22Rv1 (cell line): ENCODE measurements around the gene PCDHGA7.

Source experiments
- H3K27ac ChIP-seq: fragments of 450-650 bp; 2 replicates; pipeline ENCODE4 v1.5.1; 2017
- ZFX ChIP-seq: fragments of 450-650 bp; IDR thresholded peaks from 2 replicates; pipeline ENCODE4 v1.6.1; 2017; ENCODE audit warnings: antibody characterized with exemption, borderline replicate concordance
- TF ChIP-seq, protein P1 (sequence below): fragments of 450-650 bp; IDR thresholded peaks from 2 replicates; pipeline ENCODE4 v1.5.1; 2017; ENCODE audit warnings: mild to moderate bottlenecking

PCDHGA7 gene

GRCh38 chr5:141349917-141350619 is 32.5 kb upstream of the PCDHGA7 start, which contains the start of gene PCDHGB1:
TSS of gene PCDHGB1 (plus strand) at chr5:141350099. CDS start at chr5:141350261, 162 bp downstream.
- H3K27ac ChIP-seq: 0 out of 2 replicates have a peak within 1 kb of the TSS, but pooled peaks have one; percentile 37

GRCh38 chr5:141351591-141351990 is 31.0 kb upstream of the PCDHGA7 start:
- no peak overlapping the region for H3K27ac ChIP-seq
- no peak for TF ChIP-seq ZFX
- TF ChIP-seq, protein P1, sequence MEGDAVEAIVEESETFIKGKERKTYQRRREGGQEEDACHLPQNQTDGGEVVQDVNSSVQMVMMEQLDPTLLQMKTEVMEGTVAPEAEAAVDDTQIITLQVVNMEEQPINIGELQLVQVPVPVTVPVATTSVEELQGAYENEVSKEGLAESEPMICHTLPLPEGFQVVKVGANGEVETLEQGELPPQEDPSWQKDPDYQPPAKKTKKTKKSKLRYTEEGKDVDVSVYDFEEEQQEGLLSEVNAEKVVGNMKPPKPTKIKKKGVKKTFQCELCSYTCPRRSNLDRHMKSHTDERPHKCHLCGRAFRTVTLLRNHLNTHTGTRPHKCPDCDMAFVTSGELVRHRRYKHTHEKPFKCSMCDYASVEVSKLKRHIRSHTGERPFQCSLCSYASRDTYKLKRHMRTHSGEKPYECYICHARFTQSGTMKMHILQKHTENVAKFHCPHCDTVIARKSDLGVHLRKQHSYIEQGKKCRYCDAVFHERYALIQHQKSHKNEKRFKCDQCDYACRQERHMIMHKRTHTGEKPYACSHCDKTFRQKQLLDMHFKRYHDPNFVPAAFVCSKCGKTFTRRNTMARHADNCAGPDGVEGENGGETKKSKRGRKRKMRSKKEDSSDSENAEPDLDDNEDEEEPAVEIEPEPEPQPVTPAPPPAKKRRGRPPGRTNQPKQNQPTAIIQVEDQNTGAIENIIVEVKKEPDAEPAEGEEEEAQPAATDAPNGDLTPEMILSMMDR: no peak

More at GRCh38 chr5:141349917-141350619, 32.5 kb upstream of the PCDHGA7 start, which contains the start of gene PCDHGB1:
- TF ChIP-seq ZFX: no peak
- TF ChIP-seq, protein P1: peak; percentile 88

DNA sequence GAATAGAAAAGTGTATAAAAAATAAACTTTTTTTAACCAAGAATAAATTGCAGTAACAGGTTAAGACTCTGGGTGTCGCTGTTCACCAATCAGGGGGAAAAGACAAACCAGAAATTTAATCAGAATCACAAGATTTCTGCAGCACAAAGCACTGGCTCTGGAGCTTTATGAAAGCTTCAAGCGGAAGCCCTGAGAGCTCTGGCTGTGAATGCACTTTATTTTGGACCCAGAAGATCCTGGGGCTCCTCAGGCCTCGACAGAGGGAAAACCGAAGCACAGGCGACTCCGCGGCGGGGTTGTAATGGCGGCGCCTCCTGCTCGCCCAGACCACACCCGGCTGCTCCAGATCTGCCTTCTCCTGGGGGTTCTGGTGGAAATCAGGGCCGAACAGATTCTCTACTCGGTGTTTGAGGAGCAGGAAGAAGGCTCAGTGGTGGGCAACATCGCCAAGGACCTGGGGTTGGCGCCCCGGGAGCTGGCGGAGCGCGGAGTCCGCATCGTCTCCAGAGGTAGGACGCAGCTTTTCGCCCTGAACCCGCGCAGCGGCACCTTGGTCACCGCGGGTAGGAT is 27.6 kb upstream of the PCDHGA7 start, which contains the start of gene PCDHGA4:
Gene PCDHGA4, plus strand, starts transcription at position 122 of the 570 bp plus-strand sequence. Its CDS starts 87 bp downstream, at position 209.
- no peak within 1 kb of the TSS for H3K27ac ChIP-seq
- TF ChIP-seq ZFX: no peak
- TF ChIP-seq, protein P1: peak; percentile 45

DNA sequence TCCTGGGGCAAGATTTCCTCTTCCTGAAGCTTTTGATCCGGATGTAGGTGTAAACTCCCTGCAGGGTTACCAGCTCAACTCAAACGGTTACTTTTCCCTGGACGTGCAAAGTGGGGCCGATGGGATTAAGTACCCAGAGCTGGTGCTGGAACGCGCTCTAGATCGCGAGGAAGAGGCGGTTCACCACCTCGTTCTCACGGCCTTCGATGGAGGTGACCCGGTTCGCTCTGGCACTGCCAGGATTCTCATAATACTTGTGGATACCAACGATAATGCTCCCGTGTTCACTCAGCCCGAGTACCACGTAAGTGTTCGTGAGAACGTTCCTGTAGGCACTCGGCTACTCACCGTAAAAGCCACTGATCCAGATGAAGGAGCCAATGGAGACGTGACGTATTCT is 26.9 kb upstream of the PCDHGA7 start:
- TF ChIP-seq ZFX: no peak
- TF ChIP-seq, protein P1: no peak
- no peak overlapping the region for H3K27ac ChIP-seq

GRCh38 chr5:141356133-141356532 is 26.4 kb upstream of the PCDHGA7 start:
- H3K27ac ChIP-seq: no peak overlapping the region
- no peak for TF ChIP-seq ZFX
- TF ChIP-seq, protein P1: no peak

DNA sequence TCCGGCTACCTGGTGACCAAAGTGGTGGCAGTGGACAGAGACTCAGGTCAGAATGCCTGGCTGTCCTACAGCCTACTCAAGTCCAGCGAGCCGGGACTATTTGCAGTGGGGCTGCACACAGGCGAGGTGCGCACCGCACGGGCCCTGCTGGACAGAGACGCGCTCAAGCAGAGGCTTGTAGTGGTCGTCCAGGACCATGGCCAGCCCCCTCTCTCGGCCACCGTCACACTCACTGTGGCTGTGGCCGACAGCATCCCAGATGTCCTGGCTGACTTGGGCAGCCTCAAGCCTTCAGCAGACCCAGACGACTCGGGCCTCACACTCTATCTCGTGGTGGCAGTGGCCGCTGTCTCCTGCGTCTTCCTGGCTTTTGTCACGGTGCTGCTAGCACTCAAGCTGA is 25.6 kb upstream of the PCDHGA7 start:
- H3K27ac ChIP-seq: no peak overlapping the region
- TF ChIP-seq ZFX: no peak
- TF ChIP-seq, protein P1: no peak
